ENCODE results near the gene ARID5B.

Gene ARID5B

DNA sequence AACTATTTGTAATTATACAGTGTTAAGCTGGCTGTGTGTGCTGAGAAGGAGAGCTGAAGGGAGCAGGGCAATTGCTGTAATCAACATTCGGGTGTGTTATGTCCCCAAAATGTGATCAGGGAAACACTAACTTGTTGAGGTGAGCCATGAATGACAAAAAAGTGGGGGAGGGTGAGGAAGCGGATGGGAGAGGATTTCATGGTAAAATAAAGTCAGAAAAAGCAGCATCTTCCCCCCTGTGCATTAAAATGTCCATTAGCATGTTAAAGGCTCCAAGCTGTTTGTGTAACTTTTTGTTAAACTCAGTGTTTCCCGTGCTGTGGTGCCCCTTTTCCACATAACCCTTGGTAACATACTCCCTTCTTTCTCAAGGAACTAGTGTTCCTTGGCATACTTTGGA lies 84.9 kb downstream of the ARID5B start:
- no peak overlapping the region for H3K27ac ChIP-seq
- TF ChIP-seq, protein P1, sequence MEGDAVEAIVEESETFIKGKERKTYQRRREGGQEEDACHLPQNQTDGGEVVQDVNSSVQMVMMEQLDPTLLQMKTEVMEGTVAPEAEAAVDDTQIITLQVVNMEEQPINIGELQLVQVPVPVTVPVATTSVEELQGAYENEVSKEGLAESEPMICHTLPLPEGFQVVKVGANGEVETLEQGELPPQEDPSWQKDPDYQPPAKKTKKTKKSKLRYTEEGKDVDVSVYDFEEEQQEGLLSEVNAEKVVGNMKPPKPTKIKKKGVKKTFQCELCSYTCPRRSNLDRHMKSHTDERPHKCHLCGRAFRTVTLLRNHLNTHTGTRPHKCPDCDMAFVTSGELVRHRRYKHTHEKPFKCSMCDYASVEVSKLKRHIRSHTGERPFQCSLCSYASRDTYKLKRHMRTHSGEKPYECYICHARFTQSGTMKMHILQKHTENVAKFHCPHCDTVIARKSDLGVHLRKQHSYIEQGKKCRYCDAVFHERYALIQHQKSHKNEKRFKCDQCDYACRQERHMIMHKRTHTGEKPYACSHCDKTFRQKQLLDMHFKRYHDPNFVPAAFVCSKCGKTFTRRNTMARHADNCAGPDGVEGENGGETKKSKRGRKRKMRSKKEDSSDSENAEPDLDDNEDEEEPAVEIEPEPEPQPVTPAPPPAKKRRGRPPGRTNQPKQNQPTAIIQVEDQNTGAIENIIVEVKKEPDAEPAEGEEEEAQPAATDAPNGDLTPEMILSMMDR (IDR thresholded peaks at IDR 0.05): no peak
- no peak for TF ChIP-seq ZFX (IDR thresholded peaks at IDR 0.05; ENCODE audit: borderline replicate concordance)

- TF ChIP-seq, protein P1 (IDR thresholded peaks at IDR 0.05): no peak
- TF ChIP-seq ZFX (IDR thresholded peaks at IDR 0.05; ENCODE audit: borderline replicate concordance): no peak
- no peak overlapping the region for H3K27ac ChIP-seq
Measured at GRCh38 chr10:61986788-61987492, 85.4 kb downstream of the ARID5B start.

GRCh38 chr10:61987537-61987936 lies 86.0 kb downstream of the ARID5B start:
- peak overlapping the region; percentile 31; the same call in 1 of the 2 replicates for H3K27ac ChIP-seq
- no peak for TF ChIP-seq ZFX (IDR thresholded peaks at IDR 0.05; ENCODE audit: borderline replicate concordance)
- TF ChIP-seq, protein P1 (IDR thresholded peaks at IDR 0.05): no peak

DNA sequence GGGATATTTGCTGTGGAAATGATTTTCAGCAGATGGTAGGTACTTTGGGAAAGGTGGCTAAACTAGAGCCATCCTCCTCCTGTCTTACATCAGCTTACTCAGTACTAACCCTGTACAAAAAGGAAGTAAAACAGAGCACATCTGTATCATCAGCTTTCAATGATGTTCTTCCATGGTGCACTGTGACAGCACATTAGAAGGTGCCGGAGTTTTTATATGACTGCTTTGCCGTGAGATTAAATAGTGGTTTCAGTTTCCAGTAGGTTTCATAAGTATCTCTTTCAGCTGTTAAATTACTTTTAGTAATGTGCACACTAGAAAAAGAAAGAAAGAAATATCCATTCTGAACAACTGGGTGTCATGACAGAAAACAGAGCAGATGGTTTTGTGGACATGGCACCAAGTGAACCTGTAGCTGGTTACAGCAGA lies 86.5 kb downstream of the ARID5B start:
- TF ChIP-seq ZFX (IDR thresholded peaks at IDR 0.05; ENCODE audit: borderline replicate concordance): no peak
- TF ChIP-seq, protein P1 (IDR thresholded peaks at IDR 0.05): no peak
- H3K27ac ChIP-seq: peak overlapping the region; percentile 31; the same call in 1 of the 2 replicates

DNA sequence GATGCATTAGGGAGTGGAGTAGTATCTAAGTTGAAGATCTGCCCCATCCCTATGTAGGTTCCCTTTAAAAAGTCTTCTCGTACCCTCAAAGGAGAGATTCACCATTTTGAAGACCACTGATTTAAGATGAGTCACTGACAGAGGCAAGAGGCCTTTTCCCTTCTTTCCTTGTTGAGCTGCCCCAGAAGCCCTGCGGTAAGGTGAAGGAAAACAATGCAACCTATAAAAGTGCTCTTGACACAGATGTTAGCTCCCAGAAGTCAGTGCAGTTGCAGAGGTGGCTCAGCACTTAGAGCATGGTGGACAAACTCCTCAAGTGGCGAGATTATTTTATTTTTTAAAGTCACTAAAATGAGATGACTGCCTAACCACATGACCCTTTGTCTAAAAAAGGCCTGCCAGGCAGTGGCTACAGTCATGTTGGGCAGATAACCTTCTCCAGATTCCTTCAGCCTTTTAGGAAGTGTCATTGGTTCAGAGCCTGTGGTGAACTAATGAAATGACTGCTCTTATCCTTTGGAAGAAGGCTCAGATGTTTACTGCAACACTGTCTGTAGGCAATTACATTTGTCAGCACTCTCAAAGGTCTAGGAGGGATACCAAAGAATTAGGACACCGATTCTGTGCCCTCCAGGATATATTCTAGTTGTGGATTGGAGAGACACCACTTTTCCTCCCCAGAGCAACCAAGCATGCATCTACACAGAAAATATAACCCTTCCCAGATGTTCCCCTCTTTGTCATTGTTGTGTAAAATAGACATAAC lies 88.7 kb downstream of the ARID5B start:
- peak overlapping the region; percentile 19 for H3K27ac ChIP-seq
- no peak for TF ChIP-seq ZFX (IDR thresholded peaks at IDR 0.05; ENCODE audit: borderline replicate concordance)
- TF ChIP-seq, protein P1 (IDR thresholded peaks at IDR 0.05): no peak

DNA sequence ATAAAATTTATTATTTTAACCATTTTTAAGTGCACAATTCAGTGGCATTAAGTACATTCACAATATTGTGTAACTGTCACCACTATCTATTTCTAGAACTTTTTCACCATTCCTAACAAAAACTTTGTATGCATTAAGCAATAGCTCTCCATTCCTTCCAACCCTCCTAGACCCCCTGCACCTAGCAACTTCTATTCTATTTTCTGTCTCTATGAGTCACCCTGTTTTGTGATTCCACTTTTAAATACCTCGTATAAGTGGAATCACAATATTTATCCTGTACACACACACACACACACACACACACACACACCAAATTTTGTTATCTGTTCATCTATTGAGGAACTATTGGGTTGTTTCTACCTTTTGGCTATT lies 89.2 kb downstream of the ARID5B start:
- TF ChIP-seq, protein P1 (IDR thresholded peaks at IDR 0.05): no peak
- no peak for TF ChIP-seq ZFX (IDR thresholded peaks at IDR 0.05; ENCODE audit: borderline replicate concordance)
- H3K27ac ChIP-seq: peak overlapping the region; percentile 19; the same call in 1 of the 2 replicates

GRCh38 chr10:61991166-61991565 lies 89.7 kb downstream of the ARID5B start:
- no peak overlapping the region for H3K27ac ChIP-seq
- TF ChIP-seq, protein P1 (IDR thresholded peaks at IDR 0.05): no peak
- TF ChIP-seq ZFX (IDR thresholded peaks at IDR 0.05; ENCODE audit: borderline replicate concordance): no peak
